ENCODE measurements around the gene SERGEF. TPM values are rescaled to one million over a fixed set of nuclear protein-coding genes. Genes with fewer than 3 reads are reported as not detected.

Gene SERGEF
- total RNA-seq, 4 donors from 2014 or later, result 11.8 to 34.7 (median 24.5) TPM

- ATAC-seq (no peak), DNase-seq (no peak)
- Histone ChIP-seq H3K4me1 (peaks cover 6 to 21% of the 10 kb centered on the region in 2 donors), H3K27ac (no peak overlapping the region), H3K36me3 (no peaks in the 10 kb centered on the region), H3K9me3 (no peaks in the 10 kb centered on the region), H3K27me3 (no peaks in the 10 kb centered on the region), H3K4me3 (no peak overlapping the region)
- TF ChIP-seq POLR2A (IDR thresholded peaks at IDR 0.05) (no peak), CTCF (IDR thresholded peaks at IDR 0.05 in 4 of 5, conservative IDR thresholded peaks at IDR 0.05 in 1 of 5) (no peak)
- intact Hi-C loops (cut with DNase I; ENCODE audit: low total_unique reads), result no loop called here
- in situ Hi-C loops (cut with MboI; ENCODE audit: low sequenced_read_pairs in 4 of 4), result no loop called here
Observed at GRCh38 chr11:17929171-17929570, 83.7 kb downstream of the SERGEF start.

GRCh38 chr11:17927681-17928343 is 85.0 kb downstream of the SERGEF start:
- Histone ChIP-seq H3K36me3 (no peaks in the 10 kb centered on the region), H3K4me3 (no peak overlapping the region), H3K4me1 (peaks cover 6 to 28% of the 10 kb centered on the region in 2 donors), H3K9me3 (no peaks in the 10 kb centered on the region), H3K27me3 (no peaks in the 10 kb centered on the region), H3K27ac (peak overlapping the region in 3 of 4 donors; percentile 20 to 46 (median 46))
- in situ Hi-C loops (cut with MboI; ENCODE audit: low sequenced_read_pairs in 4 of 4) (no loop called here), intact Hi-C loops (cut with DNase I; ENCODE audit: low total_unique reads) (no loop called here)
- TF ChIP-seq POLR2A (IDR thresholded peaks at IDR 0.05), result no peak
- no peak for TF ChIP-seq CTCF (IDR thresholded peaks at IDR 0.05 in 4 of 5, conservative IDR thresholded peaks at IDR 0.05 in 1 of 5)
- ATAC-seq (peak; percentile 87 to 91), DNase-seq (peak; percentile 19 to 70)

- intact Hi-C loops (cut with DNase I; ENCODE audit: low total_unique reads) (no loop called here), in situ Hi-C loops (cut with MboI; ENCODE audit: low sequenced_read_pairs in 4 of 4) (no loop called here)
- H3K4me1 ChIP-seq, result peaks cover 13 to 36% of the 10 kb centered on the region in 2 donors
- H3K9me3 ChIP-seq, result no peaks in the 10 kb centered on the region
- TF ChIP-seq CTCF (IDR thresholded peaks at IDR 0.05 in 4 of 5, conservative IDR thresholded peaks at IDR 0.05 in 1 of 5) (no peak), POLR2A (IDR thresholded peaks at IDR 0.05) (no peak)
- DNase-seq, result no peak
- ATAC-seq, result no peak
- no peak overlapping the region for H3K4me3 ChIP-seq
- H3K27me3 ChIP-seq, result no peaks in the 10 kb centered on the region
- peak overlapping the region in 2 of 4 donors; percentile 20 to 46 for H3K27ac ChIP-seq
- H3K36me3 ChIP-seq, result no peaks in the 10 kb centered on the region
Observed at GRCh38 chr11:17927041-17927440, 85.8 kb downstream of the SERGEF start.

DNA sequence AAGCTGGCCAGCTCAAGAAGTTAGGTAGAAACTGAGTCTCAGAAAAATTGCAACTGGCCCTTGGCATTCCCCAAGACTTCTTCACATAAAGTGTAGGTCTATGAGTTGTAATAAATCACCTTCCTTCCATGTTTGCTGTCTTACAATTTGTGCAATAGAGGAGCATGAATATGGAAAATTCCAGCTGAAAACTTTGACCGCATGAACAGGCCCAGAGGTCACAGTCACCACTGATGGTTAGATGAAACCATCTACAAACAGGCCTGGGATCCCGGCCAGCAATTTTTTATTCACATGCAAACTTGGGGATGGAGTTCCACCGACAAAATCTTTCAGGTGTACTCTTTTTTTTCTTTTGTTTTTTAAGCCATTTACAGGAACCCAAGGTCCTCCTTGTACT is 88.1 kb downstream of the SERGEF start:
- H3K4me1 ChIP-seq, result peaks cover 29 to 52% of the 10 kb centered on the region in 2 donors

More for the DNA sequence above, 88.1 kb downstream of the SERGEF start:
- Histone ChIP-seq H3K27me3 (no peaks in the 10 kb centered on the region), H3K27ac (no peak overlapping the region), H3K4me3 (no peak overlapping the region), H3K36me3 (no peaks in the 10 kb centered on the region), H3K9me3 (no peaks in the 10 kb centered on the region)
- in situ Hi-C loops (cut with MboI; ENCODE audit: low sequenced_read_pairs in 4 of 4), result no loop called here
- no peak for TF ChIP-seq POLR2A (IDR thresholded peaks at IDR 0.05)
- no peak for TF ChIP-seq CTCF (IDR thresholded peaks at IDR 0.05 in 4 of 5, conservative IDR thresholded peaks at IDR 0.05 in 1 of 5)
- DNase-seq (no peak), ATAC-seq (no peak)
- intact Hi-C loops (cut with DNase I; ENCODE audit: low total_unique reads), result no loop called here
